ENCODE data around the gene ICAM4.

The ICAM4 gene

DNA sequence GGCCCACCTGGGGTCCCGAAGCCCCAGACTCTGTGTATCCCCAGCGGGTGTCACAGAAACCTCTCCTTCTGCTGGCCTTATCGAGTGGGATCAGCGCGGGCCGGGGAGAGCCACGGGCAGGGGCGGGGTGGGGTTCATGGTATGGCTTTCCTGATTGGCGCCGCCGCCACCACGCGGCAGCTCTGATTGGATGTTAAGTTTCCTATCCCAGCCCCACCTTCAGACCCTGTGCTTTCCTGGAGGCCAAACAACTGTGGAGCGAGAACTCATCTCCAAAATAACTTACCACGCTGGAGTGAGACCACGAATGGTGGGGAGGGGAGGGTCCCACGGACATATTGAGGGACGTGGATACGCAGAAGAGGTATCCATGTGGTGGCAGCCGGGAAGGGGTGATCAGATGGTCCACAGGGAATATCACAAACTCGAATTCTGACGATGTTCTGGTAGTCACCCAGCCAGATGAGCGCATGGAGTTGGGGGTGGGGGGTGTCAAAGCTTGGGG lies 2.0 kb downstream of the ICAM4 start:
- TF ChIP-seq TAF1 (IDR thresholded peaks at IDR 0.05; ENCODE audit: borderline replicate concordance, insufficient read depth, low read length) (no peak), POLR2AphosphoS5 (IDR thresholded peaks at IDR 0.05; ENCODE audit: low read depth, low read length) (no peak), SIN3A (IDR thresholded peaks at IDR 0.05; ENCODE audit: borderline replicate concordance, insufficient read depth, low read length) (no peak)

DNA sequence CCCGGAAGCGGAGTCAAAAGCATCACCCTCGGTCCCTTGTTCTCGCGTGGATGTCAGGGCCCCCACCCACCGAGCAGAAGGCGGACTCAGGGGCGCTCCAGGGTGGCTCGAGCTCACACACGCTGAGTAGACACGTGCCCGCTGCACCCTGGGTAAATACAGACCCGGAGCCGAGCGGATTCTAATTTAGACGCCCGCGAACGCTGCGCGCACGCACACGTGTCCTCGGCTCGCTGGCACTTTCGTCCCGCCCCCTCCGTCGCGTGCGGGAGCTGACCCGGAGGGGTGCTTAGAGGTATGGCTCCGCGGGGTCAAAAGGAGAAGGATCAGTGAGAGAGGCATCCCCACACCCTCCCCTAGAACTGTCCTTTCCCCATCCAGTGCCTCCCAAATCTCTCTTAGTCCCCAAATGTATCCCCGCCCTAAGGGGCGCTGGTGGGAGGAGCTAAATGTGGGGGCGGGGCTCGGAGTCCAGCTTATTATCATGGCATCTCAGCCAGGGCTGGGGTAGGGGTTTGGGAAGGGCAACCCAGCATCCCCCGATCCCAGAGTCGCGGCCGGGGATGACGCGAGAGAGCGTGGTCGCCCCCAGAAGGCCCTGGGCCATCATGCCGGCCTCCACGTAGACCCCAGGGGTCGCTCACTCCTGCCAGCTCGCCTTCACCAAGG lies 2.5 kb downstream of the ICAM4 start:
- TF ChIP-seq POLR2AphosphoS5 (IDR thresholded peaks at IDR 0.05; ENCODE audit: low read depth, low read length) (no peak), FOXP2 (optimal IDR thresholded peaks at IDR 0.05; ENCODE audit: borderline replicate concordance, extremely low read depth, extremely low read length, insufficient read depth) (no peak), TAF1 (IDR thresholded peaks at IDR 0.05; ENCODE audit: borderline replicate concordance, insufficient read depth, low read length) (no peak), SIN3A (IDR thresholded peaks at IDR 0.05; ENCODE audit: borderline replicate concordance, insufficient read depth, low read length) (no peak)
- TF ChIP-seq, protein P1, sequence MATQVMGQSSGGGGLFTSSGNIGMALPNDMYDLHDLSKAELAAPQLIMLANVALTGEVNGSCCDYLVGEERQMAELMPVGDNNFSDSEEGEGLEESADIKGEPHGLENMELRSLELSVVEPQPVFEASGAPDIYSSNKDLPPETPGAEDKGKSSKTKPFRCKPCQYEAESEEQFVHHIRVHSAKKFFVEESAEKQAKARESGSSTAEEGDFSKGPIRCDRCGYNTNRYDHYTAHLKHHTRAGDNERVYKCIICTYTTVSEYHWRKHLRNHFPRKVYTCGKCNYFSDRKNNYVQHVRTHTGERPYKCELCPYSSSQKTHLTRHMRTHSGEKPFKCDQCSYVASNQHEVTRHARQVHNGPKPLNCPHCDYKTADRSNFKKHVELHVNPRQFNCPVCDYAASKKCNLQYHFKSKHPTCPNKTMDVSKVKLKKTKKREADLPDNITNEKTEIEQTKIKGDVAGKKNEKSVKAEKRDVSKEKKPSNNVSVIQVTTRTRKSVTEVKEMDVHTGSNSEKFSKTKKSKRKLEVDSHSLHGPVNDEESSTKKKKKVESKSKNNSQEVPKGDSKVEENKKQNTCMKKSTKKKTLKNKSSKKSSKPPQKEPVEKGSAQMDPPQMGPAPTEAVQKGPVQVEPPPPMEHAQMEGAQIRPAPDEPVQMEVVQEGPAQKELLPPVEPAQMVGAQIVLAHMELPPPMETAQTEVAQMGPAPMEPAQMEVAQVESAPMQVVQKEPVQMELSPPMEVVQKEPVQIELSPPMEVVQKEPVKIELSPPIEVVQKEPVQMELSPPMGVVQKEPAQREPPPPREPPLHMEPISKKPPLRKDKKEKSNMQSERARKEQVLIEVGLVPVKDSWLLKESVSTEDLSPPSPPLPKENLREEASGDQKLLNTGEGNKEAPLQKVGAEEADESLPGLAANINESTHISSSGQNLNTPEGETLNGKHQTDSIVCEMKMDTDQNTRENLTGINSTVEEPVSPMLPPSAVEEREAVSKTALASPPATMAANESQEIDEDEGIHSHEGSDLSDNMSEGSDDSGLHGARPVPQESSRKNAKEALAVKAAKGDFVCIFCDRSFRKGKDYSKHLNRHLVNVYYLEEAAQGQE (IDR thresholded peaks at IDR 0.05; ENCODE audit: insufficient read depth in 1 of 2, low read depth in 2 of 2, low read length in 2 of 2): no peak

DNA sequence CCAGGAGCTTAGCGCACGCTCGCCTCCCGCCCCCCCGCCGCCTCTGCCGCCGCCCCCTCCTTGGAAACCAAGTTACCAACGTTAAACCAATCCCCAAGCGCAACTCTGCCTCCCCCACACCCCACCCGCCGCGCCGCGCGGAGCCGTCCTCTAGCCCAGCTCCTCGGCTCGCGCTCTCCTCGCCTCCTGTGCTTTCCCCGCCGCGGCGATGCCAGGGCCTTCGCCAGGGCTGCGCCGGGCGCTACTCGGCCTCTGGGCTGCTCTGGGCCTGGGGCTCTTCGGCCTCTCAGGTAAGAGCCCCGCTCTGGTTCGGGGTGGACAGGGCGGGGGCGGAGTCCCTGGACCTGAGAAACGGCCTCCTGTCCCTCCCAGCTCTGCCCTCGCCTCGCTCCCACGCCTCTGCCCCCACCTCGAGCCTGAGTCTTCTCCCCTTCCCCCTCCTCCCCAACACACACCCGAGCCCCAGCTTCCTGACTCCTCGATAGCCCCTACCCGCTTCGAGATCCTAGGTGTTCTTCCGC lies 3.1 kb downstream of the ICAM4 start, which contains the start of gene ICAM5:
Gene ICAM5 (plus strand): TSS at position 117 of the 521 bp plus-strand sequence. CDS start 92 bp downstream, at position 209.
- no peak for TF ChIP-seq SIN3A (IDR thresholded peaks at IDR 0.05; ENCODE audit: borderline replicate concordance, insufficient read depth, low read length)
- no peak for TF ChIP-seq POLR2AphosphoS5 (IDR thresholded peaks at IDR 0.05; ENCODE audit: low read depth, low read length)
- TF ChIP-seq FOXP2 (optimal IDR thresholded peaks at IDR 0.05; ENCODE audit: borderline replicate concordance, extremely low read depth, extremely low read length, insufficient read depth): no peak
- TF ChIP-seq, protein P1 (IDR thresholded peaks at IDR 0.05; ENCODE audit: insufficient read depth in 1 of 2, low read depth in 2 of 2, low read length in 2 of 2): no peak
- no peak for TF ChIP-seq TAF1 (IDR thresholded peaks at IDR 0.05; ENCODE audit: borderline replicate concordance, insufficient read depth, low read length)

DNA sequence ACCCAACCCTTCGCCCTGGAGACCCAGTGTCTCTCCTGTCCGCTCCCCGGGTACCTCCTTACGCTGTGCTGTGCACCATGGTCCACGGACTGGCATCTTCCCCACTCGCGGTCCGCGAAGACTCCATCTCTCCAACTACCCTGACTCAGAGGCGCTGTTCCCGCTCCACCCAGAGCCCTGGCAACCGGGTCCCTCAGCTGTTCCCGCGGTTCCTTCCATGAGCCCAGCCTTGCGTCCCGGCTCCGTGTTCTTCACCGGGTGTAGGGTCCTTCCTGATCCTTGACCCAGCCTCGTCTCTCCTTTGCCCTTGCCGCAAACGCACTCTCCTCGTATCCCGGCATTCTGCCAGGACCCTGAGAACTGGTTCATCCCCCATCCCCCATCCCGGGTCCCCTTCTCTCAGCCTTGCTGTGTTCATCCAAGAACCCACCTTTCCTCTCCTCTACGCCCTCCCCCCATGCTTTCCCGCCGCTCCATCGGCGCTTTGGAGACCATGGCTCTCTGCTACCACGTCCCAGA lies 3.7 kb downstream of the ICAM4 start:
- TF ChIP-seq TAF1 (IDR thresholded peaks at IDR 0.05; ENCODE audit: borderline replicate concordance, insufficient read depth, low read length): no peak
- no peak for TF ChIP-seq SIN3A (IDR thresholded peaks at IDR 0.05; ENCODE audit: borderline replicate concordance, insufficient read depth, low read length)
- TF ChIP-seq FOXP2 (optimal IDR thresholded peaks at IDR 0.05; ENCODE audit: borderline replicate concordance, extremely low read depth, extremely low read length, insufficient read depth): no peak
- TF ChIP-seq POLR2AphosphoS5 (IDR thresholded peaks at IDR 0.05; ENCODE audit: low read depth, low read length): no peak
- TF ChIP-seq, protein P1 (IDR thresholded peaks at IDR 0.05; ENCODE audit: insufficient read depth in 1 of 2, low read depth in 2 of 2, low read length in 2 of 2): no peak

DNA sequence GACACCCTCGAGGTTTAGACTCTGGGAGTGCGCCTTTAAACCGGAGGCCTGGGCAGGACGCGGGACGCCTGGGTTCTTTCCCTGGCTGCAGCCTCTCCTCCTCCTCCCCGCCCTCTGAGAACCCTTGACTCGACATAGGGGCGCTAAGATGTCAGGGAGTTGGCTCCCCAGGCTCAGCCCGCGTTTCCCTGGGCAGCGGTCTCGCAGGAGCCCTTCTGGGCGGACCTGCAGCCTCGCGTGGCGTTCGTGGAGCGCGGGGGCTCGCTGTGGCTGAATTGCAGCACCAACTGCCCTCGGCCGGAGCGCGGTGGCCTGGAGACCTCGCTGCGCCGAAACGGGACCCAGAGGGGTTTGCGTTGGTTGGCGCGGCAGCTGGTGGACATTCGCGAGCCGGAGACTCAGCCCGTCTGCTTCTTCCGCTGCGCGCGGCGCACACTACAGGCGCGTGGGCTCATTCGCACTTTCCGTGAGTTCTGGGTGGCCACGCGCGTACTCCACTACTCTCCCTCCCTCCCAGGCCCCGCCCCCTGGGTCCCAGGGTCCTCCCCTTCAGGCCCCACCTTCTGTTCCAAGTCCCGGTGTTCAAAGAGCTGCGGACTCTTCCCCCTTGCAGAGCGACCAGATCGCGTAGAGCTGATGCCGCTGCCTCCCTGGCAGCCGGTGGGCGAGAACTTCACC lies 4.3 kb downstream of the ICAM4 start:
- TF ChIP-seq FOXP2 (optimal IDR thresholded peaks at IDR 0.05; ENCODE audit: borderline replicate concordance, extremely low read depth, extremely low read length, insufficient read depth) (no peak), POLR2AphosphoS5 (IDR thresholded peaks at IDR 0.05; ENCODE audit: low read depth, low read length) (0 out of 2 replicates have a peak, but pooled peaks have one; percentile 29)
